Astrocyte of the spinal cord (primary cell): ENCODE data around the gene ACSF3.

Experiments
- DNase-seq: peaks from one replicate; pipeline ENCODE4 v3.0.0; 2011; ENCODE audit warnings: low read depth, low spot score
- H3K4me3 ChIP-seq: 2 replicates; pipeline ENCODE4 v1.5.1; 2011; ENCODE audit warnings: low read depth, mild to moderate bottlenecking, low read length, moderate library complexity
- CTCF ChIP-seq: IDR thresholded peaks from 2 replicates; pipeline ENCODE4 v1.5.1; 2012; ENCODE audit warnings: low read depth, mild to moderate bottlenecking, low read length, inconsistent platforms
- in situ Hi-C: cut with HindIII; loops from 2 replicates; pipeline ENCODE4 v1.10.0; 2017; ENCODE audit warnings: low sequenced_read_pairs

Gene ACSF3

GRCh38 chr16:89194340-89195311, 101.0 kb downstream of the ACSF3 start:
- no peak overlapping the region for H3K4me3 ChIP-seq
- in situ Hi-C loops = no loop called here
- no peak for DNase-seq
- no peak for TF ChIP-seq CTCF

- in situ Hi-C loops = no loop called here
- no peak for TF ChIP-seq CTCF
- DNase-seq = no peak
- H3K4me3 ChIP-seq = no peak overlapping the region
These were observed 102.0 kb downstream of the ACSF3 start for GRCh38 chr16:89195521-89196171.

GRCh38 chr16:89197033-89197632, 103.5 kb downstream of the ACSF3 start:
- no peak for DNase-seq
- no peak for TF ChIP-seq CTCF
- in situ Hi-C loops = no loop called here
- no peak overlapping the region for H3K4me3 ChIP-seq

GRCh38 chr16:89197633-89198416, 104.2 kb downstream of the ACSF3 start:
- no peak for DNase-seq
- H3K4me3 ChIP-seq = no peak overlapping the region
- in situ Hi-C loops = no loop called here
- TF ChIP-seq CTCF = no peak

- TF ChIP-seq CTCF = no peak
- in situ Hi-C loops = no loop called here
- no peak for DNase-seq
- no peak overlapping the region for H3K4me3 ChIP-seq
These were observed 105.0 kb downstream of the ACSF3 start for GRCh38 chr16:89198417-89199240.
